ENCODE results near the gene CNTN5. TPM values are rescaled to one million over a fixed set of nuclear protein-coding genes. Genes with fewer than 3 reads are reported as not detected.

CNTN5 gene
- total and polyA plus RNA-seq, 2 donors (not counting 1 experiment from before 2014, with no cell fraction given): not detected

DNA sequence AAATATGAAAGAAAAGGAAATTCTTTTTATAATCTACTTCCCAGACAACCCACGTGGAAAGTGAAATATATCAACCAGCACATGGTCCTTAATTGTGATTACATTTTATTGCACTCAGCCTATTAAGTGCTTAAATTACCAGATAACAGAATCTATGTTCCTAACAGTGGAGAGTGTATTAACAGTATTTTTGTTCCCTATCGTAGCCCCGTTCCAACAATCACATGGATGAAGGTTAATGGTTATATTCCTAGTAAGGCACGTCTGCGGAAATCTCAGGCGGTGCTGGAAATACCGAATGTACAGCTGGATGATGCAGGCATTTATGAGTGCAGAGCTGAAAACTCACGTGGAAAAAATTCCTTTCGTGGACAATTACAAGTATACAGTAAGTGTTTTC is 1040.3 kb downstream of the CNTN5 start:
- no peak for ATAC-seq (ENCODE audit: low read depth)
- POLR2A ChIA-PET: no interaction called here
- H3K79me2 ChIP-seq (ENCODE audit: control insufficient read depth, insufficient read depth, low read length): no peaks in the 10 kb centered on the region
- Mint-ChIP-seq H3K27me3 (no peaks in the 10 kb centered on the region), H3K9me3 (ENCODE audit: insufficient read depth) (peaks cover 3% of the 10 kb centered on the region), H3K27ac (no peak overlapping the region), H3K4me1 (no peaks in the 10 kb centered on the region), H3K4me3 (no peak overlapping the region)
- H3K27ac ChIP-seq (ENCODE audit: low read length in 2 of 2): no peak overlapping the region
- no peaks in the 10 kb centered on the region for H3K27me3 ChIP-seq (replicated peaks in 1 of 4; ENCODE audit: control extremely low read depth in 1 of 4, control insufficient read depth in 3 of 4, insufficient read depth in 4 of 4, low read length in 3 of 4)
- no peaks in the 10 kb centered on the region for H3K4me1 ChIP-seq (ENCODE audit: control insufficient read depth in 2 of 2, insufficient read depth in 2 of 2, low read length in 2 of 2)
- no peaks in the 10 kb centered on the region for H4K20me1 ChIP-seq (ENCODE audit: control insufficient read depth, insufficient read depth, low read length, poor library complexity, severe bottlenecking)
- CTCF ChIA-PET: no interaction called here
- 96% methylated on average over 4 of the region's 9 CpGs for WGBS (ENCODE audit: insufficient coverage)
- no peak overlapping the region for H2AFZ ChIP-seq (ENCODE audit: insufficient read depth, low read depth, low read length, poor library complexity, severe bottlenecking)
- no peak for TF ChIP-seq EZH2 (IDR thresholded peaks at IDR 0.05; ENCODE audit: borderline replicate concordance, insufficient read depth, low read depth, low read length, poor library complexity, severe bottlenecking)
- TF ChIP-seq, protein P1, sequence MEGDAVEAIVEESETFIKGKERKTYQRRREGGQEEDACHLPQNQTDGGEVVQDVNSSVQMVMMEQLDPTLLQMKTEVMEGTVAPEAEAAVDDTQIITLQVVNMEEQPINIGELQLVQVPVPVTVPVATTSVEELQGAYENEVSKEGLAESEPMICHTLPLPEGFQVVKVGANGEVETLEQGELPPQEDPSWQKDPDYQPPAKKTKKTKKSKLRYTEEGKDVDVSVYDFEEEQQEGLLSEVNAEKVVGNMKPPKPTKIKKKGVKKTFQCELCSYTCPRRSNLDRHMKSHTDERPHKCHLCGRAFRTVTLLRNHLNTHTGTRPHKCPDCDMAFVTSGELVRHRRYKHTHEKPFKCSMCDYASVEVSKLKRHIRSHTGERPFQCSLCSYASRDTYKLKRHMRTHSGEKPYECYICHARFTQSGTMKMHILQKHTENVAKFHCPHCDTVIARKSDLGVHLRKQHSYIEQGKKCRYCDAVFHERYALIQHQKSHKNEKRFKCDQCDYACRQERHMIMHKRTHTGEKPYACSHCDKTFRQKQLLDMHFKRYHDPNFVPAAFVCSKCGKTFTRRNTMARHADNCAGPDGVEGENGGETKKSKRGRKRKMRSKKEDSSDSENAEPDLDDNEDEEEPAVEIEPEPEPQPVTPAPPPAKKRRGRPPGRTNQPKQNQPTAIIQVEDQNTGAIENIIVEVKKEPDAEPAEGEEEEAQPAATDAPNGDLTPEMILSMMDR (IDR thresholded peaks at IDR 0.05): no peak
- H3K36me3 ChIP-seq (replicated peaks in 1 of 2; ENCODE audit: control extremely low read depth in 1 of 2, control insufficient read depth in 1 of 2, extremely low read depth in 1 of 2, insufficient read depth in 2 of 2, low read length in 1 of 2): no peaks in the 10 kb centered on the region
- H3K4me2 ChIP-seq (replicated peaks; ENCODE audit: low read depth, low read length, poor library complexity, severe bottlenecking): no peak overlapping the region
- no peak overlapping the region for H3K9ac ChIP-seq (ENCODE audit: low read length)
- intact Hi-C loops (cut with micrococcal nuclease): no loop called here
- no peak for DNase-seq
- H3K4me3 ChIP-seq (ENCODE audit: control extremely low read depth in 1 of 5, extremely low read depth in 1 of 5, insufficient read depth in 1 of 5, low read depth in 2 of 5, low read length in 4 of 5): no peak overlapping the region
- H3K9me3 ChIP-seq (ENCODE audit: control extremely low read depth in 1 of 3, control insufficient read depth in 2 of 3, insufficient read depth in 1 of 3, low read length in 2 of 3): peaks cover 0 to 3% (median 0%) of the 10 kb centered on the region in 3 donors

DNA sequence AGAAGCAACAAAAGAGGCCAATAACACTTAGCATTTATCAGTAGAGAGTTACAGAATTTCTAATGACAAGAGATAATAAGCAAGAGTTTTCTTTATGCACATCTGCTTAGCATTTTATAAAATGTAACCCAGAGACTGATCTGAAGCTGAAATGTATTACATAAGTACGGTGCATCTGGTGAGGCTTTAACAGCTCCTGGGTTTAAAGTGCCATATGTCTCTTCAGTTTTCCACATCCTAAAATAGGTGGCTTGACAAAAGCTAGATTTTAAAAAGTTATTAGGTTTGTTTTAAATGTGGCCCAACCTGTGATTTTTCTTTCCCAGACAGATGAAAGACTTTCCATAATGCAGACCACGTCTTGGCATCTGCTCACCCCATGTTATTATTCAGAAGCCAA is 1045.7 kb downstream of the CNTN5 start:
- H3K9me3 Mint-ChIP-seq (ENCODE audit: insufficient read depth): no peaks in the 10 kb centered on the region
- CTCF ChIA-PET: no interaction called here
- no peak for DNase-seq

More for the DNA sequence above, 1045.7 kb downstream of the CNTN5 start:
- Histone ChIP-seq H3K9ac (ENCODE audit: low read length) (no peak overlapping the region), H3K27ac (ENCODE audit: low read length in 2 of 2) (no peak overlapping the region), H4K20me1 (ENCODE audit: control insufficient read depth, insufficient read depth, low read length, poor library complexity, severe bottlenecking) (no peaks in the 10 kb centered on the region), H3K36me3 (replicated peaks in 1 of 2; ENCODE audit: control extremely low read depth in 1 of 2, control insufficient read depth in 1 of 2, extremely low read depth in 1 of 2, insufficient read depth in 2 of 2, low read length in 1 of 2) (no peaks in the 10 kb centered on the region), H3K27me3 (replicated peaks in 1 of 4; ENCODE audit: control extremely low read depth in 1 of 4, control insufficient read depth in 3 of 4, insufficient read depth in 4 of 4, low read length in 3 of 4) (no peaks in the 10 kb centered on the region), H3K4me1 (ENCODE audit: control insufficient read depth in 2 of 2, insufficient read depth in 2 of 2, low read length in 2 of 2) (no peaks in the 10 kb centered on the region), H3K4me2 (replicated peaks; ENCODE audit: low read depth, low read length, poor library complexity, severe bottlenecking) (no peak overlapping the region), H2AFZ (ENCODE audit: insufficient read depth, low read depth, low read length, poor library complexity, severe bottlenecking) (no peak overlapping the region), H3K4me3 (ENCODE audit: control extremely low read depth in 1 of 5, extremely low read depth in 1 of 5, insufficient read depth in 1 of 5, low read depth in 2 of 5, low read length in 4 of 5) (no peak overlapping the region), H3K79me2 (ENCODE audit: control insufficient read depth, insufficient read depth, low read length) (no peaks in the 10 kb centered on the region), H3K9me3 (ENCODE audit: control extremely low read depth in 1 of 3, control insufficient read depth in 2 of 3, insufficient read depth in 1 of 3, low read length in 2 of 3) (no peaks in the 10 kb centered on the region)
- Mint-ChIP-seq H3K4me3 (no peak overlapping the region), H3K27ac (no peak overlapping the region), H3K4me1 (no peaks in the 10 kb centered on the region), H3K27me3 (no peaks in the 10 kb centered on the region)
- TF ChIP-seq, protein P1 (IDR thresholded peaks at IDR 0.05): no peak
- TF ChIP-seq EZH2 (IDR thresholded peaks at IDR 0.05; ENCODE audit: borderline replicate concordance, insufficient read depth, low read depth, low read length, poor library complexity, severe bottlenecking): no peak
- no CpG with 5 or more reads among the region's 2 CpGs for WGBS (ENCODE audit: insufficient coverage)
- intact Hi-C loops (cut with micrococcal nuclease): no loop called here
- POLR2A ChIA-PET: no interaction called here
- no peak for ATAC-seq (ENCODE audit: low read depth)

Measured in B cell (primary cell).